ENCODE data around the gene FAM149B1.
"Not testable (repeated sequence)": the region's sequence is repeated elsewhere in the genome, so short reads cannot be mapped to it uniquely, and the experiment has no call there.

FAM149B1 gene

DNA sequence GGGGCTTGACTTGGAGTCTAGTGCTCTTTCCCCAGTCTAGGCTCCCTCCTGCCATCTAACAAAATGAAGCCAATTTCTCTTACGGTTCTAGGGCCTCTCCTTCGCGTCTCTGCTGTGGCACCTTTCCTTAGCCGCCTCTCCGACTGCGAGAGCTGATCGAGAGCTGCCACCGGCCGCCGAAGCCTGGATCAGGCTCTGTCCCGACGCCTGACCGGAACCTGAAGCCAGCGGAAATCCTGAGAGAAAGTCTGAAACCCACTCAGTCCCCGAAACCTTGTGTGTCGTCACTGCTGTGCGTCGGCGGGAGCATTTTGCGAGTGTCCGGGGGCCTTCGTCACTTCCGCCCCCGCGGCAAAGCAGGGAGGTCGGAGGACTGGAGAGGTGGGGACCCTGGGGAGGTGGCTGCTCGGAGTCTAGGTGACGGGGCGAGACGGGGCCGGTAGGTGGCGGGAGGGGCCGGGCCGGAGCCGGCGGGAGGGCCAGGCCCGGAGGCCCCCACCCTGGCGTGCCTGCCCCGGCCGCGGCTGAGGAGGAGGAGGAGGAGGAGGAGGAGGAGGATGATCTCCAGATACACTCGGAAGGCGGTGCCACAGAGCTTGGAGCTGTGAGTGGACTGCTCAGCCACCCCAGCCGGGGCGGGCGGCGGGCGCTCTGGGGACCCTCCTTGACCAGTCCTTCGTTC is at the start of gene FAM149B1, which contains the start of gene ECD:
TSS of gene FAM149B1 (plus strand) at position 337 of the 682 bp plus-strand sequence. CDS start at position 558, 221 bp downstream.
TSS of gene ECD (minus strand) at position 226 of the 682 bp plus-strand sequence. CDS start 4,071 bp downstream, outside the sequence.
- DNase-seq: peak; percentile 57

DNA sequence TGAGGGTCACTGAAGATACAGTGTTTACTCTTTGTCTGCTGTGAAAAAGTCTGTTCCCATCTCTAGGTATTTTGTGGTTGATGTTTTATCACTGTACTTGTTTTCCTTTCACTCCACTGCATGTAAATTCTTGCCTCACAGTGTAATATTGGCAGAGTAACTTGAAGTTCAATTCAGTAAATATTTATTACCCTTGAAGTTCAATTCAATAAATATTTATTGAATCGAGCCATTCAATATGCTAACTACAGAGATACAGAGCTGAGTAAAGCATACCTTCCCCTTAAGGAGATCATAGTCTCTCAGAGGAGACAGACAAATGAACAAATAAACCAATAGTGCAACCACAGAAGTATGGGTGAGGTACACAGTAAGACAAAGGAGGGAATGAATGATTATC is 48.5 kb upstream of the FAM149B1 start:
- no peak for DNase-seq

- no peak for DNase-seq
These were observed 48.0 kb upstream of the FAM149B1 start for GRCh38 chr10:73119952-73120351.

DNA sequence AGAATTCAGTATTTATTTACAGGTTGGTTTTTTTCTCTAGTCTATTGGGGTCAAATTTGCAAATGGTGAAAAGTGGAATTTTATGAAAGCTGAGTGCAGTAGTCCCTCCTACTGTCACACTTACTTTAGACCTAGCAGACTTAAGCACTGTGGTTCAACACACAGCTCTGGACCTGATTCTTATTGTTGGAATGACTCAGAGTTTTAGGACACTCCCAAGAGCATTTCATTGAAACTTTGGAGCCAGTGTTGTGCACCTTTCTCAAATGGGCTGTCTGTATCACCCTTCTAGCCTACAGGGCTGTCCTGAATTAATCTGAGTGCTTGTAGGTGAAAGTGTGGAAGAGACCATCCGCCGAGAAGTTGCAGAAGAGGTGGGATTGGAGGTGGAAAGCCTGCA is 41.6 kb upstream of the FAM149B1 start:
- DNase-seq: no peak

- no peak for DNase-seq
These were observed 36.6 kb upstream of the FAM149B1 start for GRCh38 chr10:73131301-73131700.

DNA sequence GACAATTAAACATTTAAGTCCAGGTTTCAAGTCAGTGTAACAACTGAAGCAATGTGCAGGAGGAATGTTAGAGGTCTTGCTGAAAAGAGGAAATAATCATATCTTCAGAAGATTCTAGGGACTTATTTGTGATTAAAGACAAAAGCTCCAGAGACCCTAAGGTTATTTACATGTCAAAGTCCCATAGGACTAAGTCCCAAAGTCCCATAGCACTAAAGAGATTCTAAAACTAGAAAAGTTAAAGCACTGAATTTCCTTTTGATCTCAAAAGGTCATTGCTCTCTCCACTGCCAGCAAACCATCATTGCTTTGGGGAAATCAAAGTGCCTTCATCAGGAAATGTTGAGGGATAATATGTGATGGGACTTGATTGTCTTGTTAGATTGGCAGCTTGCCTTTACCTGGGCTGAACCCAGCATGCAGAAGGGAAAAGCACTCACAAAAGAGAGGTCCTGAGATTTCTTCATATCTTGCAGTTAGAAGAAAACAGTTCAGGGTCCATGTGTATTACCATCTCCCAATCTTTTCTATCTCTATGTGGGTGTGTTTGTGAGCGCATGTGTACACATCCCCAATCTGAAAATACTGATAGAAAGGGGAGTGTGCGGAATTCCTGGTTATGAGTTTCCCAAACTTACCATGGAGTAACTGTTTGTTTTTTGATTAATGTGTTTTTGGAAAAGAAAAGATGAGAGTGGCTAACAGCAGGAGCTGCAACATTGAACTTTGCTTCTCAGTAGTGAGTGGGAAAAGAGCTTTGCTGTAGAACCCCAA is 35.8 kb upstream of the FAM149B1 start:
- no peak for DNase-seq

GRCh38 chr10:73134727-73135126 is 33.2 kb upstream of the FAM149B1 start:
- no peak for DNase-seq

DNA sequence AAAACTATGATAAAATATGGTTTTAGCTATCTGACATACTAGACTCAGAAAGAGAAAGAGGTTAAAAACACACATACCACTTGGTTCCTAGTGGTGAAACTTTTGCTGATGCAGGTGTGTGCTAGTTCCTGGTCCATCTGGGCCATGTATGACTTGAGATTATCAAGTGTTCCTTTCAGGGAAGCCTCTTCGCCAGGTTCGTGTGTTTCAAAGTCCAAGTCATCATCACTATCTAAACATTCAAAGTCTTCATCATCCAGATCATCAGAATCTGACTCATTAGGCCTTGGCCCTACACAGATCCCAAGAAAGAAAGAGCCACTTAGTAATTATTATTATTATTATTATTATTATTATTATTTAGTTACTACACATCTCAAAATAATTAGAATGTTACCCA is 31.3 kb upstream of the FAM149B1 start:
- DNase-seq: no peak

DNA sequence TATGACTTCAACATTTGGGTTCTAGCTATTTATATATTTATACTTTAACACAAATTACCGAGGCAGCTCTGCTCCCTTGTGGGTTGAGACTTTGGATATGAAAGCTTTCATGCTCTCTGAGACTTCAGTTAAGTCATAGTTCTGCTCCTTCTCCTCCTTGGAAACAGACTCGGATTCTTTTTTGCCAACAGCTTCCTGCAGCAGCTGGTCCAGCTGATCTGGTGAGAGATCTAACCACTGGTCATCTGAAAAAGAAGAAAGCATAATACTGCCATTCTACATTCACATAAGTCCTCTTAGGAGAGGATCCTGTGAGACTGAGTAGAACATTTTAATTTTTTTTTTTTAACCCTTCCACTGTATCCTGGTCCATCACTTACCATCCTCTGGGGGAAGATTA is 28.7 kb upstream of the FAM149B1 start:
- DNase-seq: no peak

- DNase-seq: no peak
These were observed 26.3 kb upstream of the FAM149B1 start for GRCh38 chr10:73141603-73142002.

DNA sequence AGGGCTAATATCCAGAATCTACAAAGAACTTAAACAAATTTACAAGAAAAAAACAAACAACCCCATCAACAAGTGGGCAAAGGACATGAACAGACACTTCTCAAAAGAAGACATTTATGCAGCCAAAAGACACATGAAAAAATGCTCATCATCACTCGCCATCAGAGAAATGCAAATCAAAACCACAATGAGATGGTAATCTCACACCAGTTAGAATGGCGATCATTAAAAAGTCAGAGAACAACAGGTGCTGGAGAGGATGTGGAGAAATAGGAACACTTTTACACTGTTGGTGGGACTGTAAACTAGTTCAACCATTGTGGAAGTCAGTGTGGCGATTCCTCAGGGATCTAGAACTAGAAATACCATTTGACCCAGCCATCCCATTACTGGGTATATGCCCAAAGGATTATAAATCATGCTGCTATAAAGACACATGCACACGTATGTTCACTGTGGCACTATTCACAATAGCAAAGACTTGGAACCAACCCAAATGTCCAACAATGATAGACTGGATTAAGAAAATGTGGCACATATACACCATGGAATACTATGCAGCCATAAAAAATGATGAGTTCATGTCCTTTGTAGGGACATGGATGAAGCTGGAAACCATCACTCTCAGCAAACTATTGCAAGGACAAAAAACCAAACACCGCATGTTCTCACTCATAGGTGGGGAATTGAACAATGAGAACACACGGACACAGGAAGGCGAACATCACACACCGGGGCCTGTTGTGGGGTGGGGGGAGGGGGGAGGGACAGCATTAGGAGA is 17.1 kb upstream of the FAM149B1 start:
- DNase-seq: not testable (repeated sequence)

DNA sequence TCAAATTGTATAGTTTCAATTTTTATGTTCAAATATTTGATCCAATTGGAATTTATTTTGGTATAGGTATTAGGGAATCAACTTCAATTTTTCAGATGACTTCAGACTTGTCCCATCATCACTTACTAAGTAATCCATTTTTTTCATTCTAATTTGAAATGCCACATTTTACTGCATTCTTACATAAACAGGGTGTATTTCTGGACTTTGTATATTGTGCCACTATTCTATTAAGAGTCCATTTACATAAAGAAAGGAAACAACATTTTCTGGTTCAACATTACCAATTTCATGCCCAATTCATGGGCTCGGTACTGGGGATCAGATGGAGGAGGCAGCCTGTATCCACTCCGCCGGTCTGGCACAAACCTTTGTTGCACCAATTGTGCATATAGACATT is 15.9 kb upstream of the FAM149B1 start:
- DNase-seq: no peak

DNA sequence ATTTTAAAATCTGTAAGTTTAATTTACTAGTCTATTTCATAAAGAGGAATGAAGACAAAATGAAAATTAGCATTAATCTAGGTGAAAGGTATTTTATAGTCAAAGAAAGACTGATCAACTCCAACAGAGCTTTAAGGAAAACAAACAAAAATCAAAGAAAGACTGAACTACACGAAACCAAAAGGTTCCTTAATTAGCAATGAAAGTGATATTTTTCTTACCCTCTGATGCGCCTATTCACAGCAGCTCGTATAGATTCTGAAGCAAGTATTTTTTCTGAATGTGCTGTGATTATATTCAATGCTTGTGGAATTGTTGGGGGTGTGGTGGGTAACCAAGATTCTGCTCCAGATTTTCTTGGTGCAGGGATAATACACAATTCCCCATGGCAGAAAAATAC is 11.9 kb upstream of the FAM149B1 start:
- DNase-seq: no peak

GRCh38 chr10:73159038-73159648 is 8.8 kb upstream of the FAM149B1 start:
- DNase-seq: no peak

- no peak for DNase-seq
These were observed 6.8 kb upstream of the FAM149B1 start for GRCh38 chr10:73161079-73161478.

GRCh38 chr10:73161662-73162061 is 6.3 kb upstream of the FAM149B1 start:
- DNase-seq: no peak

GRCh38 chr10:73163096-73163495 is 4.8 kb upstream of the FAM149B1 start:
- no peak for DNase-seq

GRCh38 chr10:73166972-73167371 is 947 bp upstream of the FAM149B1 start:
- no peak for DNase-seq

GRCh38 chr10:73167458-73167782 is 499 bp upstream of the FAM149B1 start:
- no peak for DNase-seq

GRCh38 chr10:73168465-73168803 is 515 bp downstream of the FAM149B1 start:
- DNase-seq: no peak

- DNase-seq: no peak
These were observed 1.4 kb downstream of the FAM149B1 start for GRCh38 chr10:73169320-73169719.

GRCh38 chr10:73172867-73173266 is 4.9 kb downstream of the FAM149B1 start:
- DNase-seq: no peak

DNA sequence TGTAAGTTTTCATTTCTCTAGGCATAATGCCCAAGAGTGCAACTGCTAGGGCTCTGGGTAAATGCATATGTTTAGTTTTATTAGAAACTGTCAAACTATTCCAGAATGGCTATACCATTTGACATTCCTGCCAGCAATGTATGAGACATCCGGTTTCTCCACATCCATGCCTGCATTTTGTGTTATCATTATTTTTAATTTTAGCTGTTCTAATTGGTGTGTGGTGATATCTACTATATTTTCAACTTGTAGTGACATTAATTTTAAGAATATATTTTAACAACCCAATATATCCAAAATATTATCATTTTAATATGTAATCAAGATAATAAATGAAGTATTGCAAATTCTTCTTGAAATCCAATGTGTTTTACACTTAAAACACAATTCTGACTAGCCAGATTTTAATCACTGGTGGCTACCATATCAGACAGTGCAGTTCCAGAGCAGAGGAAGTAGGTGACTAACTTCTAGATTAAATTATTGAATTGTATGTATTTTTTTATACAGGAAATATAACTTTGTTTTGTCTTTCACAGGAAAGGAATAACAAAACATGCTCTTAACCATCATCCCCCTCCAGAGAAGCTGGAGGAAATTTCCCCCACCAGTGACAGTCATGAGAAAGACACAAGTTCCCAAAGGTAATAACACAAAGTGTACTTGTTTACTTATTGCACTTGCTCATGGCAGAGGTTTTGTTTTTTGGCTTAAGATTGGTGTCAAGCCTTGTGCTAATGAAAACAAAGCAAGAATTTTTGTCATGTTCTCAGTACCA is 6.4 kb downstream of the FAM149B1 start:
- DNase-seq: no peak
